A673 (cell line): Measurements from ENCODE around the gene TGM2. TPM values are rescaled to one million over a fixed set of nuclear protein-coding genes. Genes with fewer than 3 reads are reported as not detected.

Source experiments
- BruUV-seq: library from RNA; stranded (reverse); fragments of 400-500 nt; replicated peaks from 2 replicates; lab custom pipeline; 2021; lab: Mats Ljungman, UMichigan
- CTCF ChIA-PET: fragments of 300-600 bp; sonication (Branson Sonifier 250); formaldehyde crosslinking; loops from one replicate; lab custom pipeline; 2022; ENCODE audit warnings: antibody characterized with exemption; lab: Charles Lee
- POLR2A ChIA-PET: fragments of 300-600 bp; sonication (Branson Sonifier 250); formaldehyde crosslinking; loops from one replicate; lab custom pipeline; 2022; ENCODE audit warnings: antibody characterized with exemption; ENCODE audit not compliant: low non-redundant PET; lab: Charles Lee
- DNase-seq: peaks from one replicate; pipeline ENCODE4 v3.0.0-alpha.2; 2015; ENCODE audit warnings: low spot score
- H3K27ac ChIP-seq: fragments of 200-600 bp; sonication (generic); 2 replicates; pipeline ENCODE4 v1.5.1; 2016; ENCODE audit warnings: mixed run types, low read depth, mild to moderate bottlenecking, mixed read lengths, antibody characterized with exemption, low read length; ENCODE audit not compliant: poor library complexity, severe bottlenecking
- H3K27me3 ChIP-seq: fragments of 200-600 bp; sonication (generic); replicated peaks from 2 replicates; pipeline ENCODE4 v1.6.1; 2017; ENCODE audit warnings: mixed run types, low read depth, mild to moderate bottlenecking, mixed read lengths, antibody characterized with exemption, low read length; ENCODE audit not compliant: insufficient read depth, poor library complexity
- H3K36me3 ChIP-seq: fragments of 200-600 bp; sonication (generic); 2 replicates; pipeline ENCODE4 v1.6.1; 2016; ENCODE audit warnings: mixed run types, mild to moderate bottlenecking, mixed read lengths, antibody characterized with exemption, low read length; ENCODE audit not compliant: insufficient read depth, poor library complexity, severe bottlenecking
- H3K4me1 ChIP-seq: fragments of 200-600 bp; sonication (generic); 2 replicates; pipeline ENCODE4 v1.6.1; 2017; ENCODE audit warnings: mixed run types, mild to moderate bottlenecking, mixed read lengths, antibody characterized with exemption, low read length; ENCODE audit not compliant: insufficient read depth, poor library complexity, severe bottlenecking
- H3K4me3 ChIP-seq: fragments of 200-600 bp; sonication (generic); 2 replicates; pipeline ENCODE4 v1.5.1; 2016; ENCODE audit warnings: low read depth, mixed run types, mild to moderate bottlenecking, mixed read lengths, low read length; ENCODE audit not compliant: poor library complexity, severe bottlenecking
- H3K9me3 ChIP-seq: fragments of 200-600 bp; sonication (generic); 2 replicates; pipeline ENCODE4 v1.6.1; 2016; ENCODE audit warnings: mixed run types, low read depth, mild to moderate bottlenecking, mixed read lengths, antibody characterized with exemption, low read length; ENCODE audit not compliant: poor library complexity, severe bottlenecking
- CTCF ChIP-seq: fragments of 300-800, 200-600 bp; sonication (generic); conservative IDR thresholded peaks from 2 replicates; pipeline ENCODE4 v1.5.1; 2017; ENCODE audit warnings: low read depth, mild to moderate bottlenecking, antibody characterized with exemption, low read length, moderate library complexity, mixed read lengths
- EZH2 ChIP-seq: fragments of 200-600 bp; sonication (generic); IDR thresholded peaks from 2 replicates; pipeline ENCODE4 v1.6.1; 2017; ENCODE audit warnings: borderline replicate concordance, low read depth, mild to moderate bottlenecking, mixed read lengths, antibody characterized with exemption, low read length; ENCODE audit not compliant: poor library complexity, severe bottlenecking
- intact Hi-C: fragments of 100-400 bp; cut with micrococcal nuclease; formaldehyde crosslinking; loops from one replicate; pipeline ENCODE4 v1.10.0; 2022; ENCODE audit not compliant: unreplicated experiment
- total RNA-seq: library from RNA; stranded (reverse); gene quantifications from 2 replicates; pipeline ENCODE4 v1.2.3, GENCODE V29; 2021

The TGM2 gene
- total RNA-seq, 1 experiment from 2014 or later = 0.43 TPM

DNA sequence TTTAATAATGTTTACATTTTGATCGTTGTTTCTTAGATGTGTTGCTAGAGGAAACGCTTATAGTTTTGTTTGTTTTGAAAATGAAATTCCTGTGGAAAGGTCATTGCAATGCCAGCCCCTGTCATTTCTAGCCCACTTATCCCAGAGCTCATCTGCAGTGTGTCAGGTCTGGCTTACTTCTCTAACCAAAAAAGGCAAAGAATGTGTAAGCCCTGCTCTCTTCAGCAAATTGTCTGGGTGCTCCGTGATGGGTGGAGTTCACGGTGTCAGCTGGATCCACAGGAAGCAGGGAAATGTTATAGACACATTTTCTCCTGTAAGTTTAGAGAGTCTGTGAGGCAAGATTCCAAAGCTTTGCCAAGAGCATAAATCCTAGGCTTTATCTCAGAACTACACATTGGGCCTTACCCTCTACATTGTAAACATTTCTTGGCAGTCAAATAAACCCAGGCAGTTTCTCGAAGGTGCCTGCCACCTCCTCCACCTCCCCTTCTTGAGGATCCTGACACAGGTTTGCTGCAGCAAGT, 80.6 kb downstream of the TGM2 start:
- Histone ChIP-seq H3K27me3 (no peaks in the 10 kb centered on the region), H3K9me3 (no peaks in the 10 kb centered on the region), H3K4me1 (no peaks in the 10 kb centered on the region), H3K4me3 (no peak overlapping the region), H3K27ac (no peak overlapping the region), H3K36me3 (peaks cover 35% of the 10 kb centered on the region)
- intact Hi-C loops = no loop called here
- BruUV-seq = no TSS peak
- DNase-seq = no peak
- no peak for TF ChIP-seq EZH2
- TF ChIP-seq CTCF = no peak
- POLR2A ChIA-PET = no interaction called here
- CTCF ChIA-PET = no interaction called here

DNA sequence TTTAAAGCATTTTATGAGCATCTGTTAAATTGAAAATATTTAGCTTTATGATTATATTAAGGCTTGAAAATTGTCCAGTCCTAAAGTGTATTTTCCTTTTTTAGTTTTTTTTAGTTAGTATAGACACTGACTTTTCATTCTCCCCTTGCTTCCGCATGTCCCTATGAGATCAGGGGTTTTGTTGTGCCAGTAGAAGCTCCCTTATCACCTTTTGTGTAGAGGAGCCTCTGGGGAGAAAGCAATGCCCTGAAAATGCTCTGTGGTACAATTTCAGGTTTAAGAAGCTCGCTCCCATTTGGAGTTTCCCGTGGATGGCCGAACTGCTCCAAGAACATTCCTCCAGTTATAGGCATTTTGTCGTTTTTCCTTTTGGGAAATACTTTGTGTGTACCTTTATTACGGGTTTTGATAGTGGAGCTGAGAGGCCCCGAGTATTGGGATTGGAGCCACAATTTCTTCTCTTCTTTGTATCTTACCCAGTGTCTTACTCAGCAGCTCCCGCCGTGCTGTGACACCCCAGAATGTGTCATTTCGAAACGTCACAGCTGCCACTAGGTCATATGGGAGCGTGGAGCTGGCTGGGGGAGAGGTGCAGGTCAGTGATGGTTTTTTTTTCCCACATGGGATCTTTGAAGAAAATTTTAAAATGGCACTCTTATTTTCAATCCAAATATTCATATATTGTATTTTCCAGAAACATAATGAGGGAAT, 81.6 kb downstream of the TGM2 start:
- no peak overlapping the region for H3K4me3 ChIP-seq
- ChIA-PET CTCF (no interaction called here), POLR2A (interaction anchor here (0.7 kb wide), 1 partner anchor 160 kb away, joined by 7 read pairs; no protein-coding TSS in a partner anchor)
- H3K36me3 ChIP-seq = peaks cover 43% of the 10 kb centered on the region
- H3K4me1 ChIP-seq = no peaks in the 10 kb centered on the region
- no peak for TF ChIP-seq EZH2
- DNase-seq = no peak
- no peaks in the 10 kb centered on the region for H3K9me3 ChIP-seq
- H3K27me3 ChIP-seq = no peaks in the 10 kb centered on the region
- no TSS peak for BruUV-seq
- H3K27ac ChIP-seq = no peak overlapping the region
- intact Hi-C loops = no loop called here

- intact Hi-C loops = no loop called here
- no peaks in the 10 kb centered on the region for H3K4me1 ChIP-seq
- ChIA-PET CTCF (interaction anchor here (0.6 kb wide), 1 partner anchor 232 kb away, joined by 3 read pairs; no protein-coding TSS in a partner anchor), POLR2A (interaction anchor here (0.7 kb wide), 1 partner anchor 160 kb away, joined by 7 read pairs; no protein-coding TSS in a partner anchor)
- peaks cover 41% of the 10 kb centered on the region for H3K36me3 ChIP-seq
- no peak for DNase-seq
- no TSS peak for BruUV-seq
- no peaks in the 10 kb centered on the region for H3K9me3 ChIP-seq
- H3K27ac ChIP-seq = no peak overlapping the region
- no peak for TF ChIP-seq EZH2
- TF ChIP-seq CTCF = no peak
- H3K27me3 ChIP-seq = no peaks in the 10 kb centered on the region
- no peak overlapping the region for H3K4me3 ChIP-seq
These were observed 82.2 kb downstream of the TGM2 start for GRCh38 chr20:38082894-38083293.

- H3K4me3 ChIP-seq = no peak overlapping the region
- no peak for DNase-seq
- no peak overlapping the region for H3K27ac ChIP-seq
- BruUV-seq = no TSS peak
- CTCF ChIA-PET = no interaction called here
- no peak for TF ChIP-seq CTCF
- TF ChIP-seq EZH2 = no peak
- H3K9me3 ChIP-seq = no peaks in the 10 kb centered on the region
- intact Hi-C loops = no loop called here
- H3K4me1 ChIP-seq = no peaks in the 10 kb centered on the region
- POLR2A ChIA-PET = no interaction called here
- no peaks in the 10 kb centered on the region for H3K27me3 ChIP-seq
- peaks cover 31% of the 10 kb centered on the region for H3K36me3 ChIP-seq
These were observed 83.5 kb downstream of the TGM2 start for GRCh38 chr20:38081575-38081974.
